NCI-H69 (cell line): ENCODE measurements around the gene PMIS2.
A peak's percentile ranks its signal among the peaks of the same experiment; 100 is the strongest.

Source experiments
- DNase-seq: peaks from one replicate; lab custom pipeline; 2025; lab: John Stamatoyannopoulos, UW

The PMIS2 gene

DNA sequence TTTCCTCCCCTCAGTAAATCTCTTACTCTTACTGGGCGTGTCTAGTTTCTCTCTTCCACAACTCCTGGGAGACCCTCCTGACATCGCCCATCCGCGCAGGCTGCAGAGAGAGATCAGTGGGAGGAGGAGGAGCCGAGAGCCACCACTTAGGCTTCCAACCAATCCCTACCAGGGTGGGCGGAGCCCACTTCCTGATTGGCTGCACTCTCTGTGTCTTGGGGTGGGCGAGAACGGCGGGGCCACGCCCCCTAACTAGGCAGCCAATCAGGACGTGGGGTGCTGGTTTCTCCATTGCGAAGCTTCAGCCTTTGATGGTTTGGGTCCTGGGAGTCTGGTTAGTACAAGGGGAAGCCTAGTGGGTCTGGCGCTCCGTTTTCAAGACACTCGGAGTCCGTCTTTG is at the start of gene PMIS2:
Gene PMIS2, plus strand, starts transcription at position 326 of the 400 bp plus-strand sequence. CDS start 87 bp downstream, outside the sequence.
- peak; percentile 17 for DNase-seq

DNA sequence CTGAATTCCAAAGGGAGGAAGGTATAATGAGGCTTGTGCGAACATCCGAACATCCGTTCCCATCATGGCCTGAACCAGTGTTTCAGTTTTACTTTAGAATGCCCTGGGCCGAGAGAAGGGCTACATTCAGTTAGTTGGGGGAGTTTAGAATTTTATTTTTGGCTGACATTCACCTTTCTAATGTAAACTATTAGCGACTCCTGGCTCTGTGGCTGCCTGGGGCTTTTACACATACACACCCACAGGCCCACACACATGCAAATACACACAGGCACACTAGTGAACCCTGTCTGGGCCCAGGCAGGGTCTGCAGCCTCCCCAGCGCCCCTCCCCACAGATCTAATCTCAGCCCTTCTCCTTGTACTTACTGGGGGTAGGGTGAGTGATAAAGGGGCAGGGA is 46.7 kb upstream of the PMIS2 start:
- DNase-seq = no peak

DNA sequence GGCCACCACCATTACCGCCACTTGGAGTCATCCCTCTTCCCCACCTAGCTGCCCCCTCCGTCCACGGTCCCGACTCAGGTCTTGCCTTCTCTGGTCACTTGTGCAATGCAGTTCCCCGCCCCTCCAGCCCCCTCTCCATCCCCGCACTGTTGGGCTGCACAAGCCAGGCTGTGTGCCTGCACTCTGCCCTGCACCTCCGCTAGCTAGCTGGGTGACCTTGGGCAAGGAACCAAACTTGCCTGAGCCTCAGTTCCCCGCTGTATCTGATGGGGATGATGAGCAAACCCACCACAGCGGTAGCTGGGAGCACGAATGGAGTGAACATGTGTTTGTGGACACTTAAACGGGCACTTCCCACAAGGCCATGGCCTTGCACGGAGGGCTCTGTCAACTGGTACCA is 46.1 kb upstream of the PMIS2 start:
- DNase-seq = no peak

DNA sequence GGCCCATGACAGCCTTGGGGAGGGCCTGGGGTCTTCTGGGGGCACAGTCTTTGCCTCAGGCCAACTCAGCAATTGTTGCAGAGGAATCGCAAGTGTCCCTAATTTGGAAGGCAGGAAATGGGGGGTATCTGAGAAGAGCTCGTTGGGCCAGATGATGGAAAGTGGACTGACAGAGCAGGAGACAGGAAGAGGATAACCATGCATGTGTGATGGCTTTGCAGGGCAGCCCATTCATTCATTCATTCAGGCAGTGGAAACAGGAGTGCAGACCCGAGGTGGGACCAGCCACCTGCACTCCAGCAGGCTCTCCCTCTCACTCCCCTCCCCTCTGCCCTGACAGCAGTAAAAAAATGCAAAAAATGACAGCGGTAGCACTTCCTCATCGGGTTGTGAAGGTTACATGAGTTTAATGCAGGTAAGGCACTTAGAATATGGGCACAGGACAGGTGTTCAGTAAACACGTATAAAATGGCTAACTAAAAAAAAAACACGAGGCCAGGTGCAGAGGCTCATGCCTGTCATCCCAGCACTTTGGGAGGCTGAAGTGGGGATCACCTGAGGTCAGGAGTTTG is 45.5 kb upstream of the PMIS2 start:
- no peak for DNase-seq

DNA sequence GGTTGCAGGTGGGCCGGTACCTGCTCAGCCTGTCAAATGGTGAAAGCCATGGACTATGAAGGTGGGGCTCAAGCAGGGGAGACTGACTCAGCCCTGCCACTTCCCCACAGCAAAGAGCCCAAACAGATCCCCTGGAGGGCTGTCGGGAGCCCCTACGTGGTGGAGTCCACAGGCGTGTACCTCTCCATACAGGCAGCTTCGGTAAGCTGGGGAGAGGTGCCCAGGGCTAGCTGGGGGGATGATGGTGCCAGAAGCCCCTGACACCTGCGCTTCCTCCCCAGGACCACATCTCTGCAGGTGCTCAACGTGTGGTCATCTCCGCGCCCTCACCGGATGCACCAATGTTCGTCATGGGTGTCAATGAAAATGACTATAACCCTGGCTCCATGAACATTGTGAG is 43.8 kb upstream of the PMIS2 start:
- DNase-seq = no peak

DNA sequence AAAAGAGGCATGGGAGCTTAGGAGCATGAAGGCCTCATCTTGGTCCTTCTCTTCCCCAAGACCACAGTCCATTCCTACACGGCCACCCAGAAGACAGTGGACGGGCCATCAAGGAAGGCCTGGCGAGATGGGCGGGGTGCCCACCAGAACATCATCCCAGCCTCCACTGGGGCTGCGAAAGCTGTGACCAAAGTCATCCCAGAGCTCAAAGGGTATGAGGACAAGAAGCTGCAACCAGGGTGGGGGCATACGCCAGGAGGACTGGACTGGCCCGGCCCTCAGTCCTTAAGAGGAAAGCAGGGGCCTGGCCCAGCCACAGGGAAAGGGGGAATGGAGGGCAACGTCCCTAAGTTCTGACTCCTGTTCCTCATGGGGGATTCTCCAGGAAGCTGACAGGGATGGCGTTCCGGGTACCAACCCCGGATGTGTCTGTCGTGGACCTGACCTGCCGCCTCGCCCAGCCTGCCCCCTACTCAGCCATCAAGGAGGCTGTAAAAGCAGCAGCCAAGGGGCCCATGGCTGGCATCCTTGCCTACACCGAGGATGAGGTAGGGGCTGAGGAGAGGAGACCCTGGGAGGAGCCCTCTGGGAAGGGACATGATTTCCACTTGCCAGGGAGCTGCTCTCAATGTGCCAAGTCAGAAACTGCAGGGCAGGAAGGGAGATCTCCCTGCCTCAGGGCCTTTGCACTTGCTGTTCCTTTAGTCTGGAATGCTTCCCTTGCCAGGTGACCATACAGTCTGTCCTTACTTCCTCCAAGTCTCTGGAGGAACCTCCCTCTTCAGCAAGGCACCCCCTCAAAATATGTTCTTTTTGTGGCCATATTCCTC is 42.5 kb upstream of the PMIS2 start:
- no peak for DNase-seq

DNA sequence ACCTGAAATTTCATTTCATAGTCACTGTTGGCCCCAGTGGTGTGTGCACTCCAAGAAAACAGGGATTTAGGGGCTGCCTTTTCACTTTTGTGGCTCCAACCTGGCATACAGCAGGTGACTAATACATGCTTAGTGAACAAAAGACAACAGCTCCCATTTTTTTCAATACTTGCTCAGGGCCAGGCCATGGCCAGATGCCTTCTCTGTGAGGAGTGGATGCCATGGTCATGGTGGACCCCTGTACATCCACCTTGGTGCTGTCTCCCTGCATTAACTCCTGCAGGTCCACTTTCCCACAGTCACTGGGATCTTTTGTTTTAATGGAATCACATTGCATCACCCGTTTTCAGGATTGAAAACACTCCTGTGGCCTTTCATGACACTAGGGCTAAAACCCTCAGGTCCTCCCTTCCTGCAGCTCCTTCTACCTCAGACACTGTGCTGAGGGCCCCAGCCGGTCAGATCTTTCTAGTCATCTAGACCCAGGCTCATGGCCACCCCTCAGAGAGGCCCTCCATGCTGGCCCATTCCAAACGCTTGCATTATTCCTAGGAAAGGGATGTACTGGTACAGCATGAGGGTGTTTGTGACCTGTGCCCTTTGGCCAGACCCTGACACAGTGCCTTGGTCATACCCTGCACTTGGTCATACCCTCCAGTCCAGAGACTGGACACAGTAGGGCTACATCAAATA is 41.7 kb upstream of the PMIS2 start:
- no peak for DNase-seq

DNA sequence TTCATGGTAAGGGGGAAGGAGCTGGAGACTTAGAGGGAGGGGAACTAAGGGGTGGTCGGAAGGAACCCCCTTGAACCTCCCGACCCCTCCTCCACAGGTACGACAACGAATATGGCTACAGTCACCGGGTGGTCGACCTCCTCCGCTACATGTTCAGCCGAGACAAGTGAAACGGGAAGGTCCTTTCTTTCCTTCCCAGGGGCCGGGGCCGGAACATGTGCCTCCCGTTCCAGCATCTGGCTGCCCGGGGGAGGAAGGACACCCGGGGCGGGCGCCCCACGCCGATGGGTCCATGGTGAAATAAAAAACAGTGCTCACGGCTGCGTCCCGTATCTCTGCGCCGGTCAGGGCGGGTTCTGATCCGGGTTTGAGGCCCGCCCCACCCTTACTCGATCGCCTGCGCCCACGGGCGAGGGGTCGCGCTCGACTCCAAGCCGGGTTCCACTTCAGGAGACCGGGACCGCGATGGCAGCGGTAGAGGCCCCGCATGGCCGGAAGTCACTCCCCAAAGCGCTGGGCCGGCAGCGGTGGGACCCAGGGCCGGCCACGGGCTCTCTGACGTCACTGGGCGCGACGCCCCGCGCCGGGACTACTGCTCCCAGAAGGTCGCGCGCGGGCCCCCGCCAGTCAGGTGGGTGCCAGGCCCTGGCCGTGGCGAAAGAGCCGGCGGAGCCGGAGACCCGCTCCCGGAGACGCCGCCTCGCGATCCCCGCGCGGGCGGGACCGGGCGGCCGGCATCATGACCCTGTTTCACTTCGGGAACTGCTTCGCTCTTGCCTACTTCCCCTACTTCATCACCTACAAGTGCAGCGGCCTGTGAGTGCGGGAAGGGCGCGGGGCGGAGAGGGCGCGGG is 40.7 kb upstream of the PMIS2 start, which contains the start of gene TMEM147:
Gene TMEM147, plus strand, starts transcription at position 626 of the 854 bp plus-strand sequence. Its CDS starts 114 bp downstream, at position 740.
- DNase-seq = peak; percentile 95

DNA sequence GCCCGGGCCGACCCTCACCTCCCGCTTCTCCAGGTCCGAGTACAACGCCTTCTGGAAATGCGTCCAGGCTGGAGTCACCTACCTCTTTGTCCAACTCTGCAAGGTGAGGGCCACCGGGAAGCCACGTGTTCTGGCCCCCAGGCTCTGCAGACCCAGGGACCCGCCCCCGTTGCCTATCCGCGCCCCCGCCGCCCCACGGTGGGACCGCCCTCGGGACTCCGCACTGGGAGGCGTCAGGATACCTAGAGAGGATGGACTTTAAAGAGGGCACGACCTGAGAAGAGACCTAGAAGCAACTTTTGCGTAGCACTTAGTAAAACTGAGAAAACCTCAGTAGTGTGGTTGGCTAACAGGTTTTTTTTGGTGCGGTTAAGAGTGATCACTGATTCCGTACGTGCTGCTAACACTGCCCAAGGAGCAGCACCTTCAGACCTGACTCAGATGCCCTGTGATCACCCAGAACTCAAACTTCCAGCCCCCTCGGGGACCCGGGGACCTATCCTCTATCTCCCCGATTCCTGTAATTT is 40.1 kb upstream of the PMIS2 start:
- peak; percentile 59 for DNase-seq

DNA sequence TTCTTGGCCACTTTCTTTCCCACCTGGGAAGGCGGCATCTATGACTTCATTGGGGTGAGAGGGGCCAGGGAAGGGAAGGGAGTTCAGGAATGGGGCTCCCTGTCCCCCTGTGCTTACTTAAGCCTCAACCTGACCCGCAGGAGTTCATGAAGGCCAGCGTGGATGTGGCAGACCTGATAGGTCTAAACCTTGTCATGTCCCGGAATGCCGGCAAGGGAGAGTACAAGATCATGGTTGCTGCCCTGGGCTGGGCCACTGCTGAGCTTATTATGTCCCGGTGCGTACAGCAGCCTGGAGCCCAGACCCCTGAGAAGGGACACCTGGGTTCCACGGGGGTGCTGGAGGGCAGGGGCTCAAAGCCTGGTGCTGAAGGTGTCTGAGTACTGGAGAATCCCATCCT is 39.4 kb upstream of the PMIS2 start:
- DNase-seq = no peak

DNA sequence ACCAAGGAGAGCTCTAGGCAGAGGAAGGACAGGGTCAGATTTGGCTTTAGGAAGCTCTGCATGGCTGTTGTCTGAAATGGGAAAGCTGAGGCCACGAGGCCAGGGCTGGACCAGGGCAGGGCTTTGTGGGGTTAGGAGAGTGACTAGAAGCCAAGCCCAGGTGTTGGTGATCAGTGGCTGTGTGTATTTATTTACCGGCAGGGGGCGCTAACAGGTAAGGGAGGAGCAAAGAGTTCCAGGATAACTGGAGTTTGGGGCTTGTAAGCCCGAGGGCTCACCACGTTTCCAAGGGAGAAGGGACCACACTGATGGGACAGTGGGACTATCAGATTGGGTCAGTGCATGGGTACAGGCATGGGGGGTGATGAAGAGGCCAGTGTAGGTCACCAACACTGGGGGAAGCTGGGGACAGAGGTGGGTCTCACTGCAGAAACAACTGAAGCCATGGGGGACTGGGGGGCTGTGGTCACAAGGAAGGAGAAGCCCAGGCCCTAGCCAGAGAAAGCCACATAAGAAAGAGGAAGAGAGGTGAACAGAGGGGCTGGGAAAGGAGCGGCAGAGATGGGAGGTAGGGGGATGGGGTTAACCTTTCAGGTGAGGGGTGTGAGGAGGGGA is 36.7 kb upstream of the PMIS2 start:
- peak; percentile 89 for DNase-seq

DNA sequence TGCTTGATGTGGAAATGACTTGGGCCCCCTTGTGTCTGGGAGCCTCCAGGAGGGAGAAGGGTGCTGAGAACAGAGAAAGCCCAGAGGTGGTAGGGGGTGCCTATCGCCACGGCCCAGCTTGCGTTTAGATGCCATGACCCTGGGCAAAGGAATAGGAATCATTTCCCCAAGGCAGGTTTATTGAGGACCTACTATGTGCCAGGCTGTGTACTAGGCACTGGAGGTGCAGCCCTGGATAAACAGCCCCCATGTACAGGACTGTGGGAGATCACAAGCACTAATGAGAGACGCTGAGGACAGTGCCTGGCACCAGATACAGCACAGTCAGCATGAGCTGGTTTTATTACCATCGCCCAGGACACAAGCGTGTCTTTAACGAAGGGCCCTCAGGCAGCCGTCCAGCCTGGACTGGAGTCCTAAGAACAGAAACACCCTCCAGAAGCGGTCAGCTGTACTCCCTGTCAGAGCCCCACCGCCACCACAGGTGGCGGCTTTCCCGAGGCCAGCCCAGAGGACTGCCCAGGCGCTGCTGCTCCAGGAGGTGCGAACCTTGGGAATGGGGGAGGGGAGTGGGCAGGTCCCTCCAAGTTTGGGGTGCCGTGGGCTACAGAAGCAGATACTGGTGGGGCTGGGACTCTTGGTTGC is 36.0 kb upstream of the PMIS2 start:
- no peak for DNase-seq

DNA sequence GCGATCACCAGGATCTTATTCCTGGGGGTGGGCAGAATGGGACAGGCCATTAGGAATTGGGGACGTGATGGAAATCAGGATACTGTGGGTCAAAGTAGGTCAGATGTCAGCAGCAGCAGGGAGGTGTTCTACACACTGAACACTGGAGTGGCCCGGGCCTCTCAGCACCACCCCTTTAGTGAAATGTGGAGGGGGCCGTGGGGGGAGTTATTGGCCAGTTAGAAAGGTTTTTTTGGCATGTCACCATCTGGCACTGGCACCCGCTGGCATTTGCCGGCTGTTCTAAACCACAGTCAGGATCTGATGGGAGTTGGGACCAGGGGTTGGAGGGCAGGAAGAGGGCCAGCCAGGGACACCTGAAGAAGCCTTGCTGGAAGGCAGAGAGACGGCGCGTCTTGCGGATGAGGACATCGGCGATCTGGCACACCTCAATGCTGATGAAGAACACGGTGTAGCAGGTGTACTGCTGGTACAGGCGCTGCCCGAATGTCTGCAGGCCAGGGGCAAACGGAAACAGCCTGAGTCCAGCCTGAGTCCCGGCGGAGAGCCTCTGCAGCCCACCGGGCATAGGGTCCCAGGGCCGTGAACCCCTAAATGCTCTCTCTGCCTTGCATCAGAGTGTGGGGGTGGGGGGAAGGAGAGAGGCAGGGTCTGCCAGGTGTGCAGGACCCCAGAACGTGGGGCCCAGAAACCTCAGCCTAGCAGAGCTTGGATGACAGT is 34.7 kb upstream of the PMIS2 start:
- no peak for DNase-seq

DNA sequence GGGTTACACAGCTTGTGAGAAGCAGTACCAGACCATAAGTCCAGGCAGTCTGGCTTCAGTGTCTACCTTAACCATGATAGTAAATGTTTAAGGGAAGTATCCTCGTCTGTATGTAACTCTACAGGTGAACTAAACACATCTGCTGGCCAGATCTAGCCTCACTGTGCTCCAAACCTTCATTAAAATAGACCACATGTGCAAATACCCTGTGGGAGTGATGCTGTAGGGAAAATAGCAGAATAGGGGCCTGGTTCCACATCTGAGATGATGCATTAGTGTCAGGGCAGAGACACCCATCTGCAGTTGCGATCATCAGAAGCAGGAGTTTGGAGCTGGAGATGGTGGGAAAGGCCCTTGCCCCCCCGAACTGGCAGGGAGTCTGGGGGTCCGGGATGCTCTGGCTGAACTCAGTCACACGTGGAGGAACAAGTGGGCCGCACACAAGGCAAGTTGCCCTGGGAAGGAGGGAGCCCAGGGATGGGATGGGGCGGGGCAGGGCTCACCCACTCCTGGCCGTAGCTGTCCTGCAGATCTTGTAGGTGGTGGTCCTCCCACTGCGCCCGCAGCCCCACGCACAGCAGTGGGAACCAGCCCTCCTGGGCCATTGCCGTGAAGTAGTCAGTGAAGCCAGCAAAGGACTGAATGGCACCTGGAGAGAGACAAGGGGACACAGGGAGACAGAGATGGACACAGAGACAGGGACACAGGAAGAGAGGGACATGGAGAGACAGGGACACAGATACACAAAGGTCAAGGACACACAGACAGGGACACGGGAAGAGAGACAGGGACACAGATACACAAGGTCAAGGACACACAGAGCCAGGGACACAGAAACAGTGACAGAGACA is 33.2 kb upstream of the PMIS2 start:
- DNase-seq = no peak

DNA sequence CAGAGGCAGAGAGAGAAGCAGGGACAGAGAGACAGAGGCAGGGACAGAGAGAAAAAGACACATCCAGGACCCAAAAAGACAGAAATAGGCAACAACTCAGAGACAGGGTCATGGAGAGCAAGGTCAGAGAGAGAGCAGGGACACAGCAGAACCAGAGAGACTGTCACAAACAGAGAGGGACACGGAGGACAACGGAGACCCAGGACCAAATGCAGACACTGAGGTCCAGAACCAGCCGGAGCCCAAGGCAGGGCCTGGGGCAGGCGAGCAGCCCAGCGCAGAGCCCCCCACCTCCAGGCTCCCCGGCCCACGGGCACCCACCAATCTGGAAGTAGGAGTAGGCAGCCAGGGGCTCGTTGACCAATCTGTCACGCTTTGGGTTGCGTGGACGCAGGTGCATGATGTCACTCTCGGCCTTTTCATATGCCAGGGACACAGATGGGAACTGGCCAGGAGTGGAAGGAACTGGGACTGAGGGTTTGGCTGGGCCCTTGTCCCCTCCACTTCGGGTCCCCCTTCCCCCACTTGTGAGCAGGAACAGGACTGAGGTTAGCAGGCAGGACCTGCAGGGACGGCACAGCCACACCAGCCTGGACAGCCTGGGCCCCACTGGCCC is 32.5 kb upstream of the PMIS2 start:
- no peak for DNase-seq

DNA sequence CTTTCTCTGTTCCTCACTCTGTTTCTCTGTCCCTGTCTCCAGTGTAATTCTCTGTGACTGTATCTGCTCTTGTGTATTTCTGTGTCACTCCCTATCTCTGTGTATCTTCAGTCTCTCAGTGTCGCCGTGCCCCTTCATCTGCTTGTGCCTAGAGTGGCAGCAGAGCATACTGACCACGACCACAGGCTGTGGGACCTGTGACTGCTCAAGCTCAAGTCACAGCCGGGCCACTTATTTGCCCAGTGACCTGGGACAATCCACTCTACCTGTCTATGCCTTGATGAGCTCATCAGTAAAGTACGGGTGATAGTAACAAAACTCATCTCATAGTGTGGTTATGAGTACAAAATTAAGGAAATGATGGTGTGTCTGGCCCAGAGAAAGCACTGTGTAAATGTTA is 31.9 kb upstream of the PMIS2 start:
- no peak for DNase-seq

DNA sequence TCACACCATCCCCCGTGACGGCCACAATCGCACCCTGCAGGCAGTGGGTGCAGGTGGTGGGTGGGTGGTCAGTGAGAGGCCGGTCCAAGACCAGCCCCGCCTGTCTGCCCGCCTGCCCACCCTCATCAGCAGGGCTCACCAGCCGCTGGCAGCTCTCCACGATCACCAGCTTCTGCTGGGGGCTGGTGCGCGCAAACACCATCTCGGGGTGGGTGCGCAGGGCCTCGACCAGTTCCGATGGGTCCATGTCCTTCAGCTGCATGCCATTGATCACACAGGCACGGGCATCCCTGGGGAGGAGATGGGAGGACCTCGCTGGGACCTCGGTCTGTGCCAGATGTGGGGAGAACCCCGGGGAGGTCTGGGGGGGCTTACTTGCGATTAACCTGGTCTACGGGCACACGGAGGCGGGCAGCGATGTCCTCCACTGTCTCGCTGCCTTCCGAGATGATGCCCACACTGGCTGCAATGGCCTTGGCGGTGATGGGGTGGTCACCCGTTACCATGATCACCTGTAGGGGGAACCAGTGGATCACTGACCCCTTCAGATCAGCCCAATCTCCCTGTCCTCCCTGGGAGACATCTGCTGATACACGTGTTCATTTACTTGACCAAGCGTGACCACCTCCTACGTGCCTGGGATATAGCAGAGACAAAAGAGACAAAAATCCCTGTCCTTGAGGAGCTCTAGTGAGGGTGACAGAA is 30.5 kb upstream of the PMIS2 start:
- DNase-seq = peak; percentile 71

DNA sequence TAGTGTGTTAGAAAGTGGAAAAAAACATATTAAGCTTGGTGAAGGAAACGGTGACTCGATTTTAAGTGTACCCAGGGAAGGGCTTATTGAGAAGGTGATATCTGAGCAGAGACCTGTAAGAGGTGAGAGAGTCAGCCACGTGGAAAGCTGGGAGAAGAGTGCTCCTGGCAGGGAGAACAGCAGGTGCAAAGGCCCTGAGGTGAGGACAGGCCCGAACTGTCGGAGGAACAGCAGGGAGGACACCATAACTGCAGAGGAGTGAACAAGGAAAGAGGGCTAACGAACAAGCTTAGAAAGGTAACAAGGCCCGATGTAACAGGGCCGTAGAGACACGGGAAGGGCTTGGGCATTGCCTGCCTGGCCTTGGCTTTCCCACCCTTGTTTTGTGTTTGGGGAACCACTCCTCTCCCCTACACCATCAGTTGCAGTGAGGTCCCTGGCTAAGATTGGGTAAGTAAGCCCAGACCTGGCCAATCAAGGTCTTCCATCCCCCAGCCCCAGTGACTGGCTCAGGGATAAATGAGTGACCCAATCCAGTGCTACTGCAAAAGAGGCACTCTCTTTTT is 29.9 kb upstream of the PMIS2 start:
- no peak for DNase-seq
